DOHH2 (cell line): ENCODE results near the gene DUOXA1.

Source experiments
- CTCF ChIP-seq: fragments of 200-600 bp; sonication (generic); IDR thresholded peaks from one replicate; pipeline ENCODE4 v1.5.1; 2014; ENCODE audit warnings: antibody characterized with exemption, mild to moderate bottlenecking, low read depth, low read length; ENCODE audit not compliant: poor library complexity, severe bottlenecking
- EZH2phosphoT487 ChIP-seq: fragments of 200-600 bp; sonication (generic); IDR thresholded peaks from 2 replicates; pipeline ENCODE4 v1.6.1; 2017; ENCODE audit warnings: borderline replicate concordance, mild to moderate bottlenecking, antibody characterized with exemption, low read length, moderate library complexity, mixed read lengths

GRCh38 chr15:45147606-45148005 lies 17.9 kb upstream of the DUOXA1 start:
- TF ChIP-seq CTCF (no peak), EZH2phosphoT487 (no peak)
